WTC11 (cell line): ENCODE data around the gene APOH. TPM values are rescaled to one million over a fixed set of nuclear protein-coding genes. Genes with fewer than 3 reads are reported as not detected.

Experiments used
- ATAC-seq: fragments of 200-7000 bp; cut with Tn5 transposase; 2 replicates; pipeline ENCODE4 v1.10.0; 2021; ENCODE audit warnings: mild to moderate bottlenecking, moderate library complexity
- CTCF ChIA-PET: fragments of 300-600 bp; sonication (Branson Sonifier 250); formaldehyde crosslinking; loops from one replicate; lab custom pipeline; 2021; ENCODE audit warnings: antibody characterized with exemption; lab: Charles Lee
- POLR2A ChIA-PET: fragments of 350-600 bp; sonication (Branson Sonifier 250); formaldehyde crosslinking; loops from one replicate; lab custom pipeline; 2021; ENCODE audit warnings: antibody characterized with exemption; lab: Charles Lee
- DNase-seq: peaks from one replicate; pipeline ENCODE4 v3.0.0; 2021; ENCODE audit warnings: low spot score
- H3K27ac Mint-ChIP-seq: 2 replicates; pipeline ENCODE4 v1.8.0; 2021; ENCODE audit warnings: mixed read lengths
- H3K27me3 Mint-ChIP-seq: 2 replicates; pipeline ENCODE4 v1.8.0; 2021; ENCODE audit warnings: low read depth, mild to moderate bottlenecking, moderate library complexity, mixed read lengths
- H3K36me3 Mint-ChIP-seq: 2 replicates; pipeline ENCODE4 v1.8.0; 2021; ENCODE audit warnings: mixed read lengths
- H3K4me1 Mint-ChIP-seq: 2 replicates; pipeline ENCODE4 v1.8.0; 2022; ENCODE audit warnings: mixed read lengths
- H3K4me3 Mint-ChIP-seq: 2 replicates; pipeline ENCODE4 v1.8.0; 2021; ENCODE audit warnings: mild to moderate bottlenecking, moderate library complexity, mixed read lengths
- H3K9me3 Mint-ChIP-seq: 2 replicates; pipeline ENCODE4 v1.8.0; 2021; ENCODE audit warnings: mixed read lengths
- ATF1 ChIP-seq: sonication (generic); formaldehyde crosslinking; IDR thresholded peaks from 2 replicates; pipeline ENCODE4 v1.8.1; 2023; ENCODE audit warnings: mild to moderate bottlenecking, moderate library complexity, missing genetic modification reagents
- ATF3 ChIP-seq: sonication (generic); formaldehyde crosslinking; conservative IDR thresholded peaks from 2 replicates; pipeline ENCODE4 v1.8.1; 2022; ENCODE audit warnings: mild to moderate bottlenecking, missing genetic modification reagents
- ATF6 ChIP-seq: sonication (generic); formaldehyde crosslinking; IDR thresholded peaks from 2 replicates; pipeline ENCODE4 v1.8.1; 2023; ENCODE audit warnings: mild to moderate bottlenecking, missing genetic modification reagents
- CREB1 ChIP-seq: sonication (generic); formaldehyde crosslinking; IDR thresholded peaks from 2 replicates; pipeline ENCODE4 v1.8.0; 2023; ENCODE audit warnings: mild to moderate bottlenecking, missing genetic modification reagents
- E2F4 ChIP-seq: sonication (generic); formaldehyde crosslinking; IDR thresholded peaks from 2 replicates; pipeline ENCODE4 v1.8.1; 2022; ENCODE audit warnings: low read depth, mild to moderate bottlenecking, moderate library complexity, missing genetic modification reagents, borderline replicate concordance
- ETV6 ChIP-seq: sonication (generic); formaldehyde crosslinking; IDR thresholded peaks from 2 replicates; pipeline ENCODE4 v1.8.1; 2022; ENCODE audit warnings: mild to moderate bottlenecking, missing genetic modification reagents
- GABPB1 ChIP-seq: sonication (generic); formaldehyde crosslinking; IDR thresholded peaks from 2 replicates; pipeline ENCODE4 v1.8.1; 2023; ENCODE audit warnings: mild to moderate bottlenecking, missing genetic modification reagents
- GTF2I ChIP-seq: fragments of 250-450 bp; sonication (Bioruptor Pico); conservative IDR thresholded peaks from 2 replicates; pipeline ENCODE4 v1.4.0; 2021; ENCODE audit warnings: mild to moderate bottlenecking
- HMGA2 ChIP-seq: fragments of 250-450 bp; sonication (Bioruptor Pico); IDR thresholded peaks from 2 replicates; pipeline ENCODE4 v1.4.0; 2021; ENCODE audit warnings: mild to moderate bottlenecking, moderate library complexity
- JAZF1 ChIP-seq: fragments of 250-450 bp; sonication (Bioruptor Pico); IDR thresholded peaks from 2 replicates; pipeline ENCODE4 v1.9.0; 2021; ENCODE audit warnings: moderate library complexity, mild to moderate bottlenecking, inconsistent platforms
- MXD4 ChIP-seq: fragments of 250-450 bp; sonication (Bioruptor Pico); IDR thresholded peaks from 2 replicates; pipeline ENCODE4 v1.8.0; 2021; ENCODE audit warnings: mild to moderate bottlenecking, moderate library complexity, borderline replicate concordance
- NFE2L1 ChIP-seq: sonication (generic); formaldehyde crosslinking; IDR thresholded peaks from 2 replicates; pipeline ENCODE4 v1.8.1; 2023; ENCODE audit warnings: missing genetic modification reagents
- NR1H2 ChIP-seq: sonication (generic); formaldehyde crosslinking; IDR thresholded peaks from 2 replicates; pipeline ENCODE4 v1.9.0; 2021; ENCODE audit warnings: mild to moderate bottlenecking, moderate library complexity, missing genetic modification reagents
- NR2C2 ChIP-seq: sonication (generic); formaldehyde crosslinking; IDR thresholded peaks from 2 replicates; pipeline ENCODE4 v1.8.0; 2022; ENCODE audit warnings: mild to moderate bottlenecking, missing genetic modification reagents
- TP53 ChIP-seq: sonication (generic); formaldehyde crosslinking; IDR thresholded peaks from 2 replicates; pipeline ENCODE4 v1.8.1; 2023; ENCODE audit warnings: mild to moderate bottlenecking, missing genetic modification reagents
- ZNF138 ChIP-seq: sonication (generic); formaldehyde crosslinking; conservative IDR thresholded peaks from 2 replicates; pipeline ENCODE4 v1.8.1; 2022; ENCODE audit warnings: mild to moderate bottlenecking, moderate library complexity, missing genetic modification reagents
- ZNF317 ChIP-seq: sonication (generic); formaldehyde crosslinking; IDR thresholded peaks from 2 replicates; pipeline ENCODE4 v1.8.1; 2023; ENCODE audit warnings: low read depth, mild to moderate bottlenecking, moderate library complexity, missing genetic modification reagents, borderline replicate concordance
- ZNF416 ChIP-seq: fragments of 250-450 bp; sonication (Bioruptor Pico); IDR thresholded peaks from 2 replicates; pipeline ENCODE4 v1.9.0; 2021; ENCODE audit warnings: mild to moderate bottlenecking, inconsistent platforms
- ZSCAN18 ChIP-seq: fragments of 250-450 bp; sonication (Bioruptor Pico); IDR thresholded peaks from 2 replicates; pipeline ENCODE4 v2.1.2; 2022; ENCODE audit warnings: mild to moderate bottlenecking, moderate library complexity
- total RNA-seq: library from RNA; stranded (reverse); gene quantifications from 3 replicates; pipeline ENCODE4 v1.2.3, GENCODE V29; 2021
- TF ChIP-seq, protein P1 (sequence below): fragments of 250-450 bp; sonication (Bioruptor Pico); conservative IDR thresholded peaks from 2 replicates; pipeline ENCODE4 v1.9.0; 2021; ENCODE audit warnings: mild to moderate bottlenecking
- TF ChIP-seq, protein P2 (sequence below): fragments of 250-450 bp; sonication (Bioruptor Pico); IDR thresholded peaks from 2 replicates; pipeline ENCODE4 v1.9.0; 2021; ENCODE audit warnings: mild to moderate bottlenecking
- TF ChIP-seq, protein P3 (sequence below): sonication (generic); formaldehyde crosslinking; IDR thresholded peaks from 2 replicates; pipeline ENCODE4 v1.8.1; 2023; ENCODE audit warnings: mild to moderate bottlenecking, missing genetic modification reagents, moderate library complexity

The APOH gene
- total RNA-seq, 1 experiment from 2014 or later: 1.2 TPM

DNA sequence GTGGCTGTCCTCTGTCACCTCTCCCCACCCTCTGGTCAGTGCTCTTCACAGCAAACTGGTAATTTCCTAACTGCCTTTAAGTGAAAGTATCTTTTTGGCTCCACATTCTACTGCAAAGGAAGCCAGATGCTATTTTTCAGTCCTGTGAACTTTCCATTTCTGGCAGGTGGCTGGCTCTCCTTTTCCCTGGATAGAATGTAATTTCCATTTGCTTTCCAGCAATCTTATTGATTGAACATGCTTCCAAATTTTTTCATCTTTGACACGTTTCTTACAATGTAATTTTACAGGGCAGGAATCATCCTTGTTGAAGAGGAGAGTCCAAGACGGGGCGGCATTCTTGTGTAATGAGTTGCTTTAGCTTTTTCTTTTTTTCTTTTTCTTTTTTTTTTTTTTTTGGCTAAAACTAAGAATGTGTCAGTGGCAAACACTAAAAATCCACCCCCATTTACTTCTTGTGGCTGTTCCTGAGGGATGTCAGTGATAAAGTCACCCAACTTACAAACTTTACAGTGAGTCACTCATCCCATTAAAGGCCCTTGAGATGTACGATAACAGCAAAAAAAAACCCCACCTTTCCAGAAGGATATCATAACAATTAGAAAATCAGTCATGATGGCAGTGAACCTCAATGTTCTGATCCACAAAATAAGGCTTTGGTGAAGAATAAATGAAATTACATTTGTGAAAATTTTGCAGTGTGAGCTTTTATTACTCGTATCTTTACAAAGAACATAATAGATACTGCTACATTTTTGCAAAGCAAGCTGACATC is 43.8 kb upstream of the APOH start:
- no peak overlapping the region for H3K4me3 Mint-ChIP-seq
- ATAC-seq (no peak), DNase-seq (no peak)
- H3K27me3 Mint-ChIP-seq: no peaks in the 10 kb centered on the region
- ChIA-PET POLR2A (no interaction called here), CTCF (interaction anchor here (0.6 to 1.0 kb wide), 2 partner anchors 11 to 15 kb away, joined by 3 to 5 read pairs; no protein-coding TSS in a partner anchor)
- H3K4me1 Mint-ChIP-seq: no peaks in the 10 kb centered on the region; the same call in 1 of the 2 replicates
- no peak for TF ChIP-seq ATF1 (CRISPR knock-in tag)
- TF ChIP-seq JAZF1: no peak
- no peak for TF ChIP-seq ATF6
- TF ChIP-seq CREB1: no peak
- peaks cover 27% of the 10 kb centered on the region for H3K9me3 Mint-ChIP-seq
- H3K36me3 Mint-ChIP-seq: peaks cover 13% of the 10 kb centered on the region
- no peak overlapping the region for H3K27ac Mint-ChIP-seq

- no peaks in the 10 kb centered on the region for H3K4me1 Mint-ChIP-seq
- DNase-seq (no peak), ATAC-seq (no peak)
- H3K9me3 Mint-ChIP-seq: peaks cover 27% of the 10 kb centered on the region
- no peaks in the 10 kb centered on the region for H3K27me3 Mint-ChIP-seq
- POLR2A ChIA-PET: no interaction called here
- TF ChIP-seq TP53 (CRISPR knock-in tag) (no peak), E2F4 (CRISPR knock-in tag) (no peak), ZNF138 (CRISPR knock-in tag) (no peak), ATF3 (CRISPR knock-in tag) (no peak), MXD4 (no peak), ETV6 (CRISPR knock-in tag) (no peak), GTF2I (CRISPR knock-in tag) (no peak), HMGA2 (CRISPR knock-in tag) (no peak), ZNF317 (CRISPR knock-in tag) (no peak), NR1H2 (CRISPR knock-in tag) (no peak)
- TF ChIP-seq, protein P1, sequence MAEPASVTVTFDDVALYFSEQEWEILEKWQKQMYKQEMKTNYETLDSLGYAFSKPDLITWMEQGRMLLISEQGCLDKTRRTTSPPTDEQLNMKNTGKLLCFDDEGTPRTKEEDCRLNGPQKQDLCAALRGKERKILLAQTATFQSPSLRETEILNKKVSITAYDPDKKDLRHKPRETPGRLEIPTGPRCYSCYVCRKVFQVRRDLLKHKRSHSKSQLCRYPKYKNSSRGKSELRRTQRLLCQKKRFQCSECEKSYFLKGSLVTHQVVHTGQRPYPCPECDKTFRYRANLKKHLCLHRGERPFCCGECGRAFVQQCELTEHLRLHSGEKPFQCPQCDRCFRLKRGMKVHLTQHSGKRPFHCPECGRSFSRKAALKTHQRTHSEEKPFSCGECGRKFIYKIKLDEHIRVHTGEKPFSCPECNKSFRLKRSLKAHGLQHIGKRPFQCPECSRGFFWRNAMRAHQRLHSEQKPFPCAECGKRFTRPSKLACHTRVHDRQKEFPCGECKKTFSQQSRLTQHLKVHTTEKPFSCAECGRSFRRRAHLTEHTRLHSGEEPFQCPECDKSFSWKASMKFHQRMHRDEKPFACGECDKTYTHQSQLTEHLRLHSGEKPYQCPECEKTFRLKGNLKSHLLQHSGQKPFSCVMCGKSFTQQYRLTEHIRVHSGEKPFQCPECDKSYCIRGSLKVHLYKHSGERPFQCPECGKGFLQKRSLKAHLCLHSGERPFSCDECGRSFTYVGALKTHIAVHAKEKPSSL (CRISPR knock-in tag): no peak
- TF ChIP-seq, all 79 proteins: peak for 0
- no peak overlapping the region for H3K4me3 Mint-ChIP-seq
- H3K36me3 Mint-ChIP-seq: peaks cover 13% of the 10 kb centered on the region
- CTCF ChIA-PET: no interaction called here
- no peak overlapping the region for H3K27ac Mint-ChIP-seq
Measured at GRCh38 chr17:66271512-66271911, 42.3 kb upstream of the APOH start.

GRCh38 chr17:66270106-66270505 is 40.9 kb upstream of the APOH start:
- CTCF ChIA-PET: no interaction called here
- Mint-ChIP-seq H3K4me1 (no peaks in the 10 kb centered on the region), H3K4me3 (no peak overlapping the region), H3K27ac (no peak overlapping the region), H3K36me3 (peaks cover 13% of the 10 kb centered on the region), H3K27me3 (no peaks in the 10 kb centered on the region), H3K9me3 (peaks cover 28% of the 10 kb centered on the region)
- DNase-seq (no peak), ATAC-seq (no peak)
- POLR2A ChIA-PET: no interaction called here
- TF ChIP-seq ZNF416 (CRISPR knock-in tag) (no peak), NFE2L1 (CRISPR knock-in tag) (no peak), ZSCAN18 (no peak), NR1H2 (CRISPR knock-in tag) (no peak), NR2C2 (CRISPR knock-in tag) (no peak), GABPB1 (no peak), JAZF1 (no peak)
- TF ChIP-seq, protein P2, sequence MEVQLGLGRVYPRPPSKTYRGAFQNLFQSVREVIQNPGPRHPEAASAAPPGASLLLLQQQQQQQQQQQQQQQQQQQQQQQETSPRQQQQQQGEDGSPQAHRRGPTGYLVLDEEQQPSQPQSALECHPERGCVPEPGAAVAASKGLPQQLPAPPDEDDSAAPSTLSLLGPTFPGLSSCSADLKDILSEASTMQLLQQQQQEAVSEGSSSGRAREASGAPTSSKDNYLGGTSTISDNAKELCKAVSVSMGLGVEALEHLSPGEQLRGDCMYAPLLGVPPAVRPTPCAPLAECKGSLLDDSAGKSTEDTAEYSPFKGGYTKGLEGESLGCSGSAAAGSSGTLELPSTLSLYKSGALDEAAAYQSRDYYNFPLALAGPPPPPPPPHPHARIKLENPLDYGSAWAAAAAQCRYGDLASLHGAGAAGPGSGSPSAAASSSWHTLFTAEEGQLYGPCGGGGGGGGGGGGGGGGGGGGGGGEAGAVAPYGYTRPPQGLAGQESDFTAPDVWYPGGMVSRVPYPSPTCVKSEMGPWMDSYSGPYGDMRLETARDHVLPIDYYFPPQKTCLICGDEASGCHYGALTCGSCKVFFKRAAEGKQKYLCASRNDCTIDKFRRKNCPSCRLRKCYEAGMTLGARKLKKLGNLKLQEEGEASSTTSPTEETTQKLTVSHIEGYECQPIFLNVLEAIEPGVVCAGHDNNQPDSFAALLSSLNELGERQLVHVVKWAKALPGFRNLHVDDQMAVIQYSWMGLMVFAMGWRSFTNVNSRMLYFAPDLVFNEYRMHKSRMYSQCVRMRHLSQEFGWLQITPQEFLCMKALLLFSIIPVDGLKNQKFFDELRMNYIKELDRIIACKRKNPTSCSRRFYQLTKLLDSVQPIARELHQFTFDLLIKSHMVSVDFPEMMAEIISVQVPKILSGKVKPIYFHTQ (CRISPR knock-in tag): no peak
- TF ChIP-seq, protein P3, sequence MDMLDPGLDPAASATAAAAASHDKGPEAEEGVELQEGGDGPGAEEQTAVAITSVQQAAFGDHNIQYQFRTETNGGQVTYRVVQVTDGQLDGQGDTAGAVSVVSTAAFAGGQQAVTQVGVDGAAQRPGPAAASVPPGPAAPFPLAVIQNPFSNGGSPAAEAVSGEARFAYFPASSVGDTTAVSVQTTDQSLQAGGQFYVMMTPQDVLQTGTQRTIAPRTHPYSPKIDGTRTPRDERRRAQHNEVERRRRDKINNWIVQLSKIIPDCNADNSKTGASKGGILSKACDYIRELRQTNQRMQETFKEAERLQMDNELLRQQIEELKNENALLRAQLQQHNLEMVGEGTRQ (CRISPR knock-in tag): no peak
